ENCODE data around the gene ZBP1. TPM values are rescaled to one million over a fixed set of nuclear protein-coding genes. Genes with fewer than 3 reads are reported as not detected.

The ZBP1 gene
- total and polyA plus RNA-seq, 10 of the 15 experiments (the other 5 are each of a cell fraction or from before 2014, with no cell fraction given) = 0.93 to 10.6 (median 4.8) TPM

DNA sequence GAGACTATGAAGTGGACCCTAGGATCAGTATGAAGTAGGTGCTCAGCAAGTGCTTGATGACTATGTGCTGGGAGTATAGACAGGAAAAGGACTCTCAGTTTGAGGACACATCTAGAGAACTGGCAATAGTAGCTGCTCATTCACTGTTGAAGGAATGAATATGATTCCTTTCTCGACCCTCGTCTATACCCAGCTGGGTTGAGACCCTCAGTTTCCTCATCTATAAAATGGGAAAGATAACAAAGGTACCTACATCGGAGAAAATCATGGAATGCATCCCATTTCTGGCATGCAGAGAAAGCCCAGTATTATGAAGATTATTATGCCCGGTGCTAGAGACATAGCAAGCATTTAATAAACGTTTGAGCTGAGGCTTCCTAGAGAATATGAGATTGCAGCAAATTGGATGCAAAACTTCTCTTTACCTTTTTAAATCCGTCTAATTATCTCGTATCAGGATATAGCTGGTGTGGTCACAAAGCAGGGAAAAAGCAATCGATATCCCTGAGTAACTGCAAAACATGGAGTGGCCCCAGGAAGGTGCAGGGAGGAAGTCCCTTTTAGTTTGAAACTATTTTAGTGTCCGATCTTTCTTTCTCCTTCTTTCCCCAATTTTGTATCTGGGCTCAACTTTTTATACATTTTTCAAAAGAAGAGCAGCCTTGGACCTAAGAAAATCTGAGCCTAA, 62.2 kb downstream of the ZBP1 start:
- Histone ChIP-seq H2AFZ (ENCODE audit: control insufficient read depth, low read depth, low read length) (no peak overlapping the region), H3K9me3 (replicated peaks; ENCODE audit: control insufficient read depth, insufficient read depth, low read length) (no peaks in the 10 kb centered on the region), H3K79me2 (ENCODE audit: control insufficient read depth, insufficient read depth, low read length) (no peaks in the 10 kb centered on the region), H3K4me2 (ENCODE audit: control insufficient read depth, insufficient read depth) (no peak overlapping the region), H3K27ac (ENCODE audit: control insufficient read depth, insufficient read depth) (no peak overlapping the region), H3K4me1 (ENCODE audit: control insufficient read depth, insufficient read depth, low read length) (no peaks in the 10 kb centered on the region), H3K27me3 (replicated peaks in 1 of 2; ENCODE audit: control insufficient read depth in 2 of 2, insufficient read depth in 2 of 2, low read length in 1 of 2) (peaks cover 9 to 11% of the 10 kb centered on the region in 2 experiments; a peak in 3 of 4 replicates), H3K9ac (ENCODE audit: control insufficient read depth, insufficient read depth, low read length) (no peak overlapping the region), H4K20me1 (ENCODE audit: control insufficient read depth, insufficient read depth) (no peaks in the 10 kb centered on the region; the same call in 1 of the 2 replicates), H3K36me3 (ENCODE audit: control insufficient read depth in 2 of 2, insufficient read depth in 2 of 2, low read length in 1 of 2) (no peaks in the 10 kb centered on the region), H3K4me3 (no peak overlapping the region)
- CTCF ChIA-PET = interaction anchor here (0.5 kb wide), 1 partner anchor 34 kb away, joined by 3 read pairs; no protein-coding TSS in a partner anchor
- ATAC-seq (no peak), DNase-seq (ENCODE audit: low read depth, low spot score) (no peak), FAIRE-seq (no peak)
- in situ Hi-C loops (cut with MboI) (no loop called here), intact Hi-C loops (cut with micrococcal nuclease; ENCODE audit: unreplicated experiment) (no loop called here)
- WGBS (ENCODE audit: insufficient coverage, insufficient replicate concordance, low lambda C conversion rate, missing lambda C conversion rate) = 14% methylated on average over 9 of the region's 9 CpGs
- SMC1A ChIA-PET (ENCODE audit: uncharacterized antibody, unreplicated experiment) = no interaction called here
- RAD21 ChIA-PET (ENCODE audit: unreplicated experiment) = no interaction called here
- no TSS peak for BruUV-seq (replicated peaks)
- POLR2A ChIA-PET = no interaction called here
- TF ChIP-seq, protein P1, sequence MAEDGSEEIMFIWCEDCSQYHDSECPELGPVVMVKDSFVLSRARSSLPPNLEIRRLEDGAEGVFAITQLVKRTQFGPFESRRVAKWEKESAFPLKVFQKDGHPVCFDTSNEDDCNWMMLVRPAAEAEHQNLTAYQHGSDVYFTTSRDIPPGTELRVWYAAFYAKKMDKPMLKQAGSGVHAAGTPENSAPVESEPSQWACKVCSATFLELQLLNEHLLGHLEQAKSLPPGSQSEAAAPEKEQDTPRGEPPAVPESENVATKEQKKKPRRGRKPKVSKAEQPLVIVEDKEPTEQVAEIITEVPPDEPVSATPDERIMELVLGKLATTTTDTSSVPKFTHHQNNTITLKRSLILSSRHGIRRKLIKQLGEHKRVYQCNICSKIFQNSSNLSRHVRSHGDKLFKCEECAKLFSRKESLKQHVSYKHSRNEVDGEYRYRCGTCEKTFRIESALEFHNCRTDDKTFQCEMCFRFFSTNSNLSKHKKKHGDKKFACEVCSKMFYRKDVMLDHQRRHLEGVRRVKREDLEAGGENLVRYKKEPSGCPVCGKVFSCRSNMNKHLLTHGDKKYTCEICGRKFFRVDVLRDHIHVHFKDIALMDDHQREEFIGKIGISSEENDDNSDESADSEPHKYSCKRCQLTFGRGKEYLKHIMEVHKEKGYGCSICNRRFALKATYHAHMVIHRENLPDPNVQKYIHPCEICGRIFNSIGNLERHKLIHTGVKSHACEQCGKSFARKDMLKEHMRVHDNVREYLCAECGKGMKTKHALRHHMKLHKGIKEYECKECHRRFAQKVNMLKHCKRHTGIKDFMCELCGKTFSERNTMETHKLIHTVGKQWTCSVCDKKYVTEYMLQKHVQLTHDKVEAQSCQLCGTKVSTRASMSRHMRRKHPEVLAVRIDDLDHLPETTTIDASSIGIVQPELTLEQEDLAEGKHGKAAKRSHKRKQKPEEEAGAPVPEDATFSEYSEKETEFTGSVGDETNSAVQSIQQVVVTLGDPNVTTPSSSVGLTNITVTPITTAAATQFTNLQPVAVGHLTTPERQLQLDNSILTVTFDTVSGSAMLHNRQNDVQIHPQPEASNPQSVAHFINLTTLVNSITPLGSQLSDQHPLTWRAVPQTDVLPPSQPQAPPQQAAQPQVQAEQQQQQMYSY (CRISPR knock-in tag; IDR thresholded peaks at IDR 0.05) = no peak
- TF ChIP-seq CBX5 (IDR thresholded peaks at IDR 0.05; ENCODE audit: low read depth) (no peak), NFIC (IDR thresholded peaks at IDR 0.05; ENCODE audit: low read depth, low read length) (no peak), ASH2L (IDR thresholded peaks at IDR 0.05; ENCODE audit: borderline replicate concordance, low read depth) (no peak), SMAD5 (IDR thresholded peaks at IDR 0.05; ENCODE audit: low read depth) (no peak), TCF7 (IDR thresholded peaks at IDR 0.05; ENCODE audit: borderline replicate concordance) (no peak), WRNIP1 (IDR thresholded peaks at IDR 0.05; ENCODE audit: borderline replicate concordance, low read depth, low read length) (no peak), SMAD1 (IDR thresholded peaks at IDR 0.05; ENCODE audit: low read depth, partially characterized antibody) (no peak), NRF1 (conservative IDR thresholded peaks at IDR 0.05; ENCODE audit: low read depth, low read length) (no peak), NFYB (IDR thresholded peaks at IDR 0.05; ENCODE audit: insufficient read depth, low read depth, low read length) (no peak)
- TF ChIP-seq, protein P2, sequence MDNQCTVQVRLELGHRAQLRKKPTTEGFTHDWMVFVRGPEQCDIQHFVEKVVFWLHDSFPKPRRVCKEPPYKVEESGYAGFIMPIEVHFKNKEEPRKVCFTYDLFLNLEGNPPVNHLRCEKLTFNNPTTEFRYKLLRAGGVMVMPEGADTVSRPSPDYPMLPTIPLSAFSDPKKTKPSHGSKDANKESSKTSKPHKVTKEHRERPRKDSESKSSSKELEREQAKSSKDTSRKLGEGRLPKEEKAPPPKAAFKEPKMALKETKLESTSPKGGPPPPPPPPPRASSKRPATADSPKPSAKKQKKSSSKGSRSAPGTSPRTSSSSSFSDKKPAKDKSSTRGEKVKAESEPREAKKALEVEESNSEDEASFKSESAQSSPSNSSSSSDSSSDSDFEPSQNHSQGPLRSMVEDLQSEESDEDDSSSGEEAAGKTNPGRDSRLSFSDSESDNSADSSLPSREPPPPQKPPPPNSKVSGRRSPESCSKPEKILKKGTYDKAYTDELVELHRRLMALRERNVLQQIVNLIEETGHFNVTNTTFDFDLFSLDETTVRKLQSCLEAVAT (IDR thresholded peaks at IDR 0.05) = no peak
- TF ChIP-seq, protein P3, sequence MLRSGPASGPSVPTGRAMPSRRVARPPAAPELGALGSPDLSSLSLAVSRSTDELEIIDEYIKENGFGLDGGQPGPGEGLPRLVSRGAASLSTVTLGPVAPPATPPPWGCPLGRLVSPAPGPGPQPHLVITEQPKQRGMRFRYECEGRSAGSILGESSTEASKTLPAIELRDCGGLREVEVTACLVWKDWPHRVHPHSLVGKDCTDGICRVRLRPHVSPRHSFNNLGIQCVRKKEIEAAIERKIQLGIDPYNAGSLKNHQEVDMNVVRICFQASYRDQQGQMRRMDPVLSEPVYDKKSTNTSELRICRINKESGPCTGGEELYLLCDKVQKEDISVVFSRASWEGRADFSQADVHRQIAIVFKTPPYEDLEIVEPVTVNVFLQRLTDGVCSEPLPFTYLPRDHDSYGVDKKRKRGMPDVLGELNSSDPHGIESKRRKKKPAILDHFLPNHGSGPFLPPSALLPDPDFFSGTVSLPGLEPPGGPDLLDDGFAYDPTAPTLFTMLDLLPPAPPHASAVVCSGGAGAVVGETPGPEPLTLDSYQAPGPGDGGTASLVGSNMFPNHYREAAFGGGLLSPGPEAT (IDR thresholded peaks at IDR 0.05; ENCODE audit: low read depth) = no peak
- TF ChIP-seq, protein P4, sequence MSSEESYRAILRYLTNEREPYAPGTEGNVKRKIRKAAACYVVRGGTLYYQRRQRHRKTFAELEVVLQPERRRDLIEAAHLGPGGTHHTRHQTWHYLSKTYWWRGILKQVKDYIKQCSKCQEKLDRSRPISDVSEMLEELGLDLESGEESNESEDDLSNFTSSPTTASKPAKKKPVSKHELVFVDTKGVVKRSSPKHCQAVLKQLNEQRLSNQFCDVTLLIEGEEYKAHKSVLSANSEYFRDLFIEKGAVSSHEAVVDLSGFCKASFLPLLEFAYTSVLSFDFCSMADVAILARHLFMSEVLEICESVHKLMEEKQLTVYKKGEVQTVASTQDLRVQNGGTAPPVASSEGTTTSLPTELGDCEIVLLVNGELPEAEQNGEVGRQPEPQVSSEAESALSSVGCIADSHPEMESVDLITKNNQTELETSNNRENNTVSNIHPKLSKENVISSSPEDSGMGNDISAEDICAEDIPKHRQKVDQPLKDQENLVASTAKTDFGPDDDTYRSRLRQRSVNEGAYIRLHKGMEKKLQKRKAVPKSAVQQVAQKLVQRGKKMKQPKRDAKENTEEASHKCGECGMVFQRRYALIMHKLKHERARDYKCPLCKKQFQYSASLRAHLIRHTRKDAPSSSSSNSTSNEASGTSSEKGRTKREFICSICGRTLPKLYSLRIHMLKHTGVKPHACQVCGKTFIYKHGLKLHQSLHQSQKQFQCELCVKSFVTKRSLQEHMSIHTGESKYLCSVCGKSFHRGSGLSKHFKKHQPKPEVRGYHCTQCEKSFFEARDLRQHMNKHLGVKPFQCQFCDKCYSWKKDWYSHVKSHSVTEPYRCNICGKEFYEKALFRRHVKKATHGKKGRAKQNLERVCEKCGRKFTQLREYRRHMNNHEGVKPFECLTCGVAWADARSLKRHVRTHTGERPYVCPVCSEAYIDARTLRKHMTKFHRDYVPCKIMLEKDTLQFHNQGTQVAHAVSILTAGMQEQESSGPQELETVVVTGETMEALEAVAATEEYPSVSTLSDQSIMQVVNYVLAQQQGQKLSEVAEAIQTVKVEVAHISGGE (CRISPR knock-in tag; IDR thresholded peaks at IDR 0.05) = no peak
